Stimulated activated CD8-positive, alpha-beta memory T cell treated with anti-CD3 and anti-CD28 coated beads, Interleukin-12 subunit alpha, Interleukin-12 subunit beta, amount 100 ng/mL, for 24 hours (primary cell): Measurements from ENCODE around the gene ST6GALNAC2.

Experiments used
- DNase-seq: peaks from one replicate; pipeline ENCODE4 v3.0.0-alpha.2; 2020; ENCODE audit errors: extremely low read depth

ST6GALNAC2 gene

DNA sequence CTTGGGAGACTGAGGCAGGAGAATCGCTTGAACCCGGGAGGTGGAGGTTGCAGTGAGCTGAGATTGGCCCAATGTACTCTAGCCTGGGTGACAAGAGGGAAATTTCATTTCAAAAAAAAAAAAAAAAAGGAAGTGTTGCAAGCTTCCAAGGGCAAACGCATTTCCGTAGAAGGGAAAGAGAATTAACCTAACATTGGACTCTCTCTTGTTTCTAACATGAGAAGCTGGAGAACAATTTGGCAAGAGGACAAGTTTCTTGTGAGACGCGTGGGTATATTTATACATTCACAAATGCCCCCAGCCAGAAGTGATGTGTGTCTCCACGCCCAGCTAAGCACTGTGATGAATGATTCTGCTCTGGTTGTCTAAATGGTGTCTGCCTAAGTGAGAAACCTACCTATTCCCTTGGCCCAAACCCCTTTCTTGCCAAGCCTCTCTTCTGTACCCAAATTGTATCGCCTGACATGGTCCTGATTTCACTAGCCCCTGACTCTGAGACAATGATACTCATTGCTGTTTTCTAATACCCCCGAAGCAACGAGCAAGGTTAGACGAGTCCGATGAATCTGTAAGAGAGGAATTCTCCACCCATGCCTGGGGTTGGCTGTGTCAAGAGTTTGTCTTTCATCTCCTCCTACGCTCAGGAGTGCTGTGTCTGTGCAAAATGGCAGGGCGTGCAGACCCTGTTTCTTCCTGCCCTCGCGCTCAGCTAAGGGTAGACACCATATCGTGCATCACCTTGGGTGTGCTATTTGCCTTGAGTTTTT lies 14.2 kb upstream of the ST6GALNAC2 start:
- no peak for DNase-seq

DNA sequence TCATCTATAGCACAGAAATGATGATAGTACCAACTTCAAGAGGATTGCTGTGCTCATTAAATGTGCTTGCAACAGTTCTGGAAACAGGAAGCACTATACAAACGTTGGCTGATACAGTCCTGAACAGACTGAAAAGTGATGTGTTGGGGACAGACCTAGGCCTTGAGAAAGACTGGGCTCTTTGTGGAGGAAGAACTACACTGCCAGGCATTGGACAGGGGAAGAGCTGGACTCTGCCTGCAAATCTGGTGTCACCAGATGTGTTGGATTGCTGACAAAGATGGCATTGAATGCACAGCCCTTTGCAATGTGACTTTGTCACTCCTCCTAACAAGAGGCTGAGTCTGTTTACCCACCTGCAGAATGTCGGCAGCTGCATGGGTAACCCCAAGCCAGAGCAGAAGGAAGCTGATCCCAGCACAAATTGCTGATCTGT lies 12.4 kb upstream of the ST6GALNAC2 start:
- no peak for DNase-seq

DNA sequence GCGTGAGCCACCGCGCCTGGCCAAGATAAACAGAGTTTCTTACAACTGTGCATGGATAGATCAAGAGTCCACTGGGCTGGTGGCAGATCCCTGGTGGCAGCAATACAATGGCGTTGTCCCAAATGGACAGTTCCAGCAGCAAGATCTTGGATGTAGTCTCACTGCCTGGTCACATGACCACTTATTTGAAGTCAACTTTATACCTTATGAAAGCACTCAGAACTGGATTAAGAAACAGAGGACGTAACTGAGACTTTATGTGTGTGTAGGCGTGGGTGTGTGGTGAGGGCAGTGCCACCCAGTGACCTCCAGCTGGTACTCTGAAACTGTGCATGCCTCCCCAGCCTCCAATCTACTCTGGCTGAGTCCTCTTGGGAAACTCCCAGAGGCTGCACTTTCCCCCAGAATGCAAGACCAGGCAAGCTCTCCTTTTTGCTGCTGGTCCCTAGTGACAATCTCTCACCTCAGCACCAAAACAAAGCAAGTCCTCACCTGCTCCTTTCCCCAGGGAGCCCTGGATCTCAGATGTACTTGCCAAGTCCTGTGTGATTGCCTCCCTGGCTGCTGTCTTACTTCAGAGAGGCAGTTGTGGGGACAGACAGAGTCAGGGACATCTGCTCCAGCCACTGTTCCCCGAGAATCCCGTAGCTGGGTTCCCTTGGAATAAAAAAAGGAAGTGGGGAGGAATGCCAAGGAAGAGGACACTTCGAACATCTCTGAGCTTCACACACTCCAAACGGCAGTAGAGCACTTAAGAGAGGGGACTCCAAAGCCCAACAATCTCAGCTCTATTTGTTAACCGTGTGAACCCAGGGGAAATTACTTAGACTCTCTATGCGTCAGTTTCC lies 11.7 kb upstream of the ST6GALNAC2 start:
- DNase-seq: no peak

DNA sequence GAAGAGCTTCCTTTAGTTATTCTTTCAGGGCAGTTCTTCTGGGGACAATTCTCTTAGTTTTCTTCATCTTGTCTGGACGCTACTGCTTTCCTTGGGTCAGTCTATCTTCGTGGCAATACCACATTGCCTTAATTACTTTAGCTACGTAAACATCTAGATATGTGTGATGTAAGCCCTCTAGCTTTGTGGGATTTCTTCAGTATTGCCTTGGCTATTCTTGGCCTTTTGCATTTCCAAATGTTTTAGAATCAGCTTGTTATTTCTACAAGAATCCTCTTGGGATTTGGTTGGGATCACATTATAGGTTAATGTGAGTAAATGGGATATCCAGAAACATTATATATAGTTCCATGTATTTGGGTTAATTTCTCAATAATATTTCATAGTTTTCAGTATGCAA lies 9.0 kb upstream of the ST6GALNAC2 start:
- DNase-seq: no peak

DNA sequence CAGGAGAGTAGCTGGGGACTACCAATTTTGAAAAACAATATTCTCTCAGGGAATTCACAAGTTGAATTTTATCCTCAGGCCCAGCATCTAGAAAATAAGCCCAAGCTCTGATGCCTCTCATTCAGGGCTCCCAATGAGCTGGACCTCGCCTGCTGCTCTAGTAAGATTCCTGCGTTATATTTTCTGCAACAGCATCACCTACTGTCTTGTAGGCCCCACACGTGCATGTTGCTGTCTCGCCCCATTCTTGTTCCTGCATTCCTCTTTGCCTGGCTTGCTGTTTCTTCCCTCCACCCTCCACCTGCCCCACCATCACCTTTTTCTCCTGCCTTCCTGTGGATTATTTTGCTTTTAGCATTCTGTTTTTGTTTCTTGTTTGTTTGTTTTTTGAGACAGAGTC lies 8.3 kb upstream of the ST6GALNAC2 start:
- DNase-seq: no peak

DNA sequence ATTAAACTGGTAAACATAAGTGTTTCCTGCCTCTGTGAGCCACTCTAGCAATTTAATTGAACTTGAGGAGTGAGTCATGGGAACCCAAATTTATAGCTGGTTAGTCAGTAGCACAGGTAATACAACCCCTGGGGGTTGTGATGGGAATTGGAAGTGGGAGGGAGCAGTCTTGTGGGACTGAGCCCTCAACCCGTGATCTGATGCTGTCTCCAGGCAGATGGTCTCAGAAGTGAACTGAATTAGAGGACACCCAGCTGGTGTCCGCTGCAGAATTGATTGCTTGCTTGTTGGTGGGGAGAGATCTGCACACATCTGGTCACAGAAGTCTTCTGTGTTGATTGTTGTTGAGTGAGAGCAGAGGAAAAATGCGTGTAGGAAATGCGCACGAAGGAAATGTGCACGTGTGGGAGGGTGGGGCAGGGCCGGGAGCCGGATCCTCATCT lies 7.7 kb upstream of the ST6GALNAC2 start:
- DNase-seq: no peak

DNA sequence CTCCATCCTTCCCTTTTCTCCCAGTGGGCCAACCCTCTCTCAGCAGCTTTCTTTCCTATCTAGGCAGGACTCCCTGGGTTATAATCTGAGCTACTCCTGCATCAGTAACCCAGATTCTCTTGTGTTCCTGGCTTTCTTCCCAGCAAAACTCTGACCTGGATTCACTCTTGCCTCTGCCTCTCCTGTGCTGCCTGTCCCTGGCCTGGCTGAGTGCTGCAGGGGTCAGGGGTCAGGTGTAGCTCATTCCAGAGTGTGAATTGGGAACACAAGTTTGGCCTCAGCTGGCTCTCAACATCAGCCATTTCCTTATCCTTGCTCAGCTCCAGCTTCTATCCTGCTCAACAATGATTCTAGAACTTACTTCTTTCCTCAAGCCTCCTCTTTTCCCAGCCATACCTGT lies 2.5 kb upstream of the ST6GALNAC2 start:
- no peak for DNase-seq

DNA sequence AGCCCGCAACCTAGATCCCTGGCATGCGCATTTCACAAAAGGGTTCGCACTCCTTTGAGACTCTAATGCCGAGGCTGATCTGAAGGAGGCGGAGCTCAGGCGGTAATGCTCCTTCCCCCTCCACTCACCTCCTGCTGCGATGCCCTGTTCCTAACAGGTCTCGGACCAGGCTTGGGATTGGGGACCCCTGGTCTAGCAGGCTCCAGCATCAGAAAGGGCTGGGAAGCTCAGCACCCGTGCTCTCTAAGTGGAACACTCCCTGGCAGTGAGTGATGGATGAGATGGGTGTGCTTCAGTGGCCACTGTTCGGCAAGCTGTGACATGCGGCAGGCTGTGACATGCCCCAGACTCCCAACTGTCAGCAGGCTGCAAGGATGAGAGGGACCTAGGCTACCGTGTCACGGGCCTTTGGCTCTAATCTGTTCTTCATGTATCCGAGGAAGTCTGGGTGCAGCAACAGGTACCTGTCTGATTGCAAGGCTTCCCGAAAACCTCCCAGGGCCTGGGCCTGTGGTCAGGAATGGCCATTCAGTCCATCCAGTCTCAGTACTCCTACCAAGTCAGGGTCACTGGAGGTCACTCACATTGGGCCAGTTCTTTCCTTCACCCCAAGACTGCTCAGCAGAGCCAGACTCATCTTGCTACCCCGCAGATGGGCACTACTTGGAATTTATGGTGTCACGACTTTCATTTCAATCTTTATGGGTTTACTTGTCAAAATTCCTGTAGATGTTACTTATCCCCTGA lies 1.3 kb upstream of the ST6GALNAC2 start:
- no peak for DNase-seq

DNA sequence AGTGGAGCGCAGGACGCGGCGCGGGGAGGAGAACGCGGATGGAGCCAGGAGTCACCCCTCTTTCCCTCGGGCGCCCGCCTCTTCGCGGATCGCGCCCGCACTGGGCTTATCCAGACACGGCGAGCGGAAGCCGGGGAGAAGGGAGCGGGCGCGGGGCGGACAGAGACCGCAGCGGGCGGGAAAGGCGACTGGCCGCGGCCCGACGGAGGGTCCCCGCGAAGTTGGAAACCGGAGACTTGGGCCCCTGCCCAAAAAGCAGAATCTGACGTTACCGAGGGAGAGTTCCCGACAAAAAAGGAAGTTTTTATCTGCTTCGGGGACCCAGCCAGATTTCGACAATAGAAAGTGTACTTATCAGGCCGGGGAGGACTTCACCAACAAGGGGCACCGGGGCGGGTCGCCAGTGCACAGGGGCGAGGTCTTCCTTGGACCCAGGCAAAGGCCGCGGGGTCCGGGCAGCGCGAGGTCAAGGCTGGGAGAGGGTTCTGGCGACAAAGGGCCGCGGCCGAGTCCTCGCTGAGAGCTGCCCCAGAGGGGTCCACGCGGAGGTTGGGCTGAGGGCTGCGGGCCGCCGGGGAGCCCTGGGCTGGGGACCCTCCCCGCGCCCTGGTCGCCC lies 519 bp downstream of the ST6GALNAC2 start:
- no peak for DNase-seq

DNA sequence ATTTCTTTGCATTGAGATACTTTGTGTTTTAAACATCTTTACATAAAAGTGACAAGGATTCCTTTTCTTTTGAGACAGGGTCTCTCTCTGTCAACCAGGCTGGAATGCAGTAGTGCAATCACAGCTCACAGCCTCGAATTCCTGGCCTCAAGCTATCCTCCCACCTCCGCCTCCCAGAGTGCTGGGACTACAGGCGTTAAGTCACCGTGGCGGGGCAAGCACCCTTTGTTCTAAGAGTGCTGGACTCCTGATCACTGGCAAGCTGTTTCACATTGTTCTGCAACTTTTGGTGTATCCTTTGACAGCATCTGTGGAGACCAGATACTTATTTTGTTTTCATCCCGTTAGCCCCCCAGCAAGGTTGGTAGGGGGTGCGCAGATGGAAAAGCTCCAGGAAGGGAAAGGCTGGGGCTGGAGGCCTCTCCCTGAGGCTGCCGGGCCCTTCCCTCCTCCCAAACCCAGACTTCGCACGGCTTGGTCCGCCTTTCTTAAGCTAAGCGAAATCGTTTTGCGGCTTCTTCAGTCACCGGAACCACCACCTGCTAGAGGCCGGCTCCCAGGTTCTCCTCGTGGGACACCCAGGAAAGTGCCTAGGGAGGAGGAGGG lies 1.1 kb downstream of the ST6GALNAC2 start:
- DNase-seq: no peak

DNA sequence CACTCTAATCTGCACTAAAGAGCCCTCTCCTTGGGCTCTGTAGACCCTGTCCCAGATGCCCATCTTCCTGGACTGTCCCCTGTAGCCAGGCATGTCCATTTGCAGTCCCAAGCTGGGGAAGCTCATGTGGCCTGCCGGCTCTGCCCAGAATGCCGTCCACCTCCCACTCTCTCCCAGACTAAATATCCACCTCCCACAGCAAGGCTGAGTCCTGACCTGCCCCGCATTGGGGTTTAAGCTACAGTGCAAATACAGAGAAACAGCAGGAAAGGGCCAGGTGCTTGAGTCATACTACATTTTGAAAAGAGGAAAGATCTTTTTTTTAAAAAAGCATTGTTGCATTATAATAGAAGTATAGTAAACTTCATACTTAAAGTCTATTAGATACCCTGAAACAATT lies 3.0 kb downstream of the ST6GALNAC2 start:
- DNase-seq: no peak

DNA sequence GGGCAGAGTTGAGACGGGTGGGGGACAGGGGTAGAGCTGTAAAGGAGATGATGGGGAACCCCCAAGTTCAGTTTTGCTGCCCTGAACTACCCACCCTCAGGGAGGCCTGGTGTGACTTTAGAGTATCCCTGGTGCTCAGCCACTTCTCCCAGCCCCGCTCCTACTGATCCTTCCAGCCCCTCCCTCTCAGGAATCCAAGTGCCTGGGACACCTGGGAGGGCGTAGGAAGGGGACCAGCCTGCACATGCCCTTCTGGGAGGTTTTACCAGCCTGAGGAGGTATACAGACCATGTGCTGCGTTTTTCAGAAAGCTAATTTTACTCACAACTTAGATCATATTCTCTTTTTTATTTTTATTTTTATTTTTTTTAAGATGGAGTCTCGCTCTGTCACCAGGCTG lies 4.1 kb downstream of the ST6GALNAC2 start:
- DNase-seq: no peak

DNA sequence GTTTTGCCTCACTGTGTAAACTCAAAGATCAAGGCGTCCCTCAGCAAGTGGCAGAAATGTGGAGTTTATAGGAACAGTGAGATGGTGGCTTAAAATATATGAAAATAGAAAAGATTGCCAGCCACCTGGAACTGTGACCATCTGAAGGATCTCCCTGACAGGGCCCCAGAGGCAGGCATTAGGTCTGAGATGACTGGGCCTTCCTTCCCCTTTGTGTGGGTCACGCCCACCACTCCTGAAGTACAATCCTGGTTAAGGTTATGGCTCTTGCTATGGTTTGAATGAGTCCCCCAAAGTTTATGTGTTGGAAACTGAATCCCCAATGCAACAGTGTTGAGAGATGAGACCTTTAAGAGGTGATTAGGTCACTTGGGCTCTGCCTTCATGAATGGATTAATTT lies 6.4 kb downstream of the ST6GALNAC2 start:
- no peak for DNase-seq

DNA sequence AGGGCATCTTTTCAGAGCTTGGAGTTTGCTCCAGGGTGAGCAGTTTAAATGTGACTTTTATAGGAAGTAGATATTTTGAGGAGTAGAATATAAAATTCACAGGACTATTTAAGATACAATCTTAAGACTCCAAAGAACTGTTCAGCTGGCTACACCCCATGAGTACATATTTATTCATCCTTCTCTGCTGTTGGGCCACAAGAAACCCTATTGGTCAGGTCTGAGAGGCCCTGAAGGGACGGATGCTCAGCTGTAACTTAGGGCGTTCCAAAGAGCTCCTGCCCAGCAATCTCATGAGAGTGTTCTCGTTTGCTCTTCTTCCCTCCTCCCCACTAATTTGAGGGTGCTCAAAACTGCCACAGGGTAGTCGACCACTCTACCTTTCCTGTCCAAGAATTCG lies 7.3 kb downstream of the ST6GALNAC2 start:
- no peak for DNase-seq

DNA sequence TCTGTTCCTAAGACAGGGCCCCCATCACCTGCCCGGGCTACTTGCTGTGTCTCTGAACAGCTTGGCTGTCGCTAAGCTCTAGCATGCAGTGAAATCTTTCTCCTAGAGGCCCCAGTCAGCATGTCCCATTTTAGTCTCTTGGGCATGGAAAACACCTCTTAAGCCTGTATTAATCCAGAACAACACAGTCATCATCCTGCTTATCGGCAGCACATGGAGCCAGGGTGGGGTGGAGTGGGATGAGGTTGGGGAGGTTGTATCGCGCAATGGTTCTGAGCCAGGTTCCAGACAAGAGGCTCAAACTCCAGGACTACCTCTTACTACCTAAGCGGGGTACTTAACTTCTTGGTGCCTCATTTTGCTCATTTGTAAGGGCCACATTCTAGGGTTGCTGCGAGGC lies 7.8 kb downstream of the ST6GALNAC2 start:
- no peak for DNase-seq

DNA sequence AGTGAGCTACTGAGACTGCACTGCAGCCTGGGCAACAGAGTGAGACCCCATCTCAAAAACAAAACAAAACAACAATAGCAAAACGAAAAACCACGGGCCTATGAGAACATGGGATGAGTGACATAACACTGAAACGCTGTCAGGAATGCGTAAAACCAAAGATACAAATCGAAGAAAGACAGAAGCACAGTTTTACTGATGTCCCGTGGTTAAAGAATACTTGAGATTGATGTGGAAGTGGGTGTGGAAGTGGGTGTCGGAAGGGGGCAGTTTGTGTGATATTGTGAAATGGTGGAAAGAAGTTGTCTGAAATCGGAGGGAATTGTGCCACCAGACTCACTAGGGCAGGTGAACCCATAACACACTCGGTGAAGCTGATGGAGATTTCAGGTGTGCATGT lies 9.5 kb downstream of the ST6GALNAC2 start:
- no peak for DNase-seq

DNA sequence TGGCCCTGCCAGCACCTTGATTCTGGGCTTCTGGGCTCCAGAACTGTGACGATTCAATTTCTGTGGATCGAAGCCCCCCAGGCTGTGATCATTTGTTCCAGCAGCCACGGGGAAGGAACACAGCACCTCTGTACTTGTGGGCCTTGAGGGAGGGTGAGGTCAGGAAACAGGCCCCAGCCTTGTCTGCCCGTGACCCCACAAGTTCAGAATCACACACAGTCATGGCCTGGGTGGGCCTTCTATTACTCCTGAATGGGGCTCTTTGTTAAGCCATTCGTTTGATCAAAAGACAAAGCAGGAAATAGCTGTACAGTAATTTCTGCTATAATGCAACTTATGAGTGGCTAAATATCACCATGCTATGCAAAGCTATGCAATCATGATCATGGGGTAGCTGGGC lies 10.1 kb downstream of the ST6GALNAC2 start:
- DNase-seq: no peak

DNA sequence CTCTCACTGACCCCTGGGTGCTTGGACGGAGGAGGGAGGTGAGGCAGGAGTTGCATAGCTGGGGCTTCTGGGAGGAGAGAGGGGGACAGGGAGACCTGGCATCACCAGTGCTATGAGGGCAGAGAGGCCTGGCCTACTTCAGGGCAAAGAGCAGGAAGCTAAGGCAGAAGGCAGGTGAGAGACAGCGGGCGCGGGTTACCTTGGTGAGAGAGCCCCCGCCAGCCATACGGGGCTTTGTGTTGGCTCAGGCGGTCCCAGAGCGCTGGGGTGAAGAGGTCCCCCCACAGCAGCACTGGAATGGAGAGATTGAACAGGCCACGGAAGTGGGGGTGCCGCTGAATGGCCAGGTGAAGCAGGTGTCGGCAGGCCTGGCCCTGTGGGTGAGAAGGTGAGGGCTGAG lies 11.5 kb downstream of the ST6GALNAC2 start:
- DNase-seq: no peak

DNA sequence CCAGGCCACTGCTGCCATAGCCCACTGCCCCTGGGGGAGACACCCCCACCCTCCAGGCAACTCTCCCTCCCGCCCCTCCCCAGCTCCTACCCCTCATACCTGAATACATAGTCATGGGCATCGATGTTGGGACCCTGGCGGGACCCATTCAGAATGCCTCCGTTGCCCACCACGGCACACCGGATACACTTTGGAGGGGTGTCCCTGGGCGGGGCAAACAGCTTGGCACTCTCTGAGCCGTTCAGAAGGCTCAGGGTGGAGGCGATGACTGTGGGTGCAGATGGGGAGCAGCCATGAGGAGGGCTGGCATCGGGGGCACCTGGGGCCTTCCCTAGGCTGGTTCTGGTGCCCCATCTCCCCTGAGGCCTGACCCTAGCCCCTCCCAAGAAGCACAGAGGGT lies 12.6 kb downstream of the ST6GALNAC2 start:
- DNase-seq: no peak

DNA sequence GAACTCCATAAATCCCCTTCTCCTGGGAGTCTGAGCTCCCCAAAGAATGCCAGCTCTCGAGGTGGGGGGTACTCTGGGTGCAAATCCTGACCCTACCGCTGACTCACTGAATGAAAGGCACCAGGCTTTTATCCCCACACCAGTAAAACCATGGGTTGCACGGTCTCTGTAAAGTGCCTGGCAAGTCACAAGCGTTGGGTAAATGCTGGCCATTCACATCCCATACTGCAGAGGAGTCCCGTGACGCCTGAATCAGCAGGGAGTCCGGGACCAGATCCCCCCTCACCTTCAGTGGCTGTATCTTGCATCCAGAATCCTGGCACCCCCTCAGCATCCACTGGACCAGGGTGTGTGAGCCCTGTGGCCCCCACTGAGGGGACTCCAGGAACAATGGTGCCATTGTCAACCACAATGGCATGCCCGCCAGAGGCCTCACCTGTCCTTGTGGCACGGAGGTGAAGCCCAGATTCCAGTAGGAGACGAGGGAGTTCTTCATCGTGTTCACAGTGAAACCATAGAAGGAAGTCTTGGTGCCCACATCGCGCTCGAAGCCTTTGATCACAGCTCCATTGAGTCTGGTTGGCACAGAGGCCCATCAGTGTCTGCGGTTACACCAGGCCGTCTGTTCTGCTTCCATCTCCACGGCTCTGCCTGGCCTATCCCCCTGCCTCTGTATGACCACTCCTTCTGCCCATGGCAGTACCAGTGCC lies 13.3 kb downstream of the ST6GALNAC2 start:
- no peak for DNase-seq
